Keratinocyte (primary cell): ENCODE results near the gene SPINK14.

Experiments
- CTCF ChIP-seq, 3 experiments: IDR thresholded peaks in 1 of 3; conservative IDR thresholded peaks in 1 of 3; optimal IDR thresholded peaks in 1 of 3; 2 replicates in 2 of 3; 3 replicates in 1 of 3; pipeline versions ENCODE3 to v1.5.1; 2011; ENCODE audit warnings: low read length in 3 of 3, mild to moderate bottlenecking in 3 of 3, moderate library complexity in 2 of 3, control low read depth in 1 of 3, inconsistent platforms in 1 of 3; ENCODE audit not compliant: insufficient read depth in 2 of 3; ENCODE audit errors: extremely low read depth in 1 of 3
- EZH2 ChIP-seq: IDR thresholded peaks from one replicate; pipeline ENCODE4 v1.6.1; 2012; ENCODE audit warnings: inconsistent platforms, mild to moderate bottlenecking, low read length, moderate library complexity

- TF ChIP-seq CTCF (optimal IDR thresholded peaks at IDR 0.05 in 1 of 3, IDR thresholded peaks at IDR 0.05 in 1 of 3, conservative IDR thresholded peaks at IDR 0.05 in 1 of 3; ENCODE audit: extremely low read depth in 1 of 3, insufficient read depth in 2 of 3, low read length in 3 of 3): peak in 2 of 3 experiments; percentile 55 to 72
- no peak for TF ChIP-seq EZH2
Measured at GRCh38 chr5:148179234-148179824, 11.0 kb downstream of the SPINK14 start.
